SJCRH30 (cell line): Measurements from ENCODE around the gene DSTN. TPM values are rescaled to one million over a fixed set of nuclear protein-coding genes. Genes with fewer than 3 reads are reported as not detected.

Source experiments
- DNase-seq, 2 experiments: peaks; one replicate each; pipeline ENCODE4 v3.0.0-alpha.2; 2015 to 2020
- H3K27ac ChIP-seq: fragments of 250-450 bp; sonication (Bioruptor Pico); 2 replicates; pipeline ENCODE4 v1.5.1; 2020; ENCODE audit warnings: mild to moderate bottlenecking, moderate library complexity
- H3K27me3 ChIP-seq: fragments of 250-450 bp; sonication (Bioruptor Pico); 2 replicates; pipeline ENCODE4 v1.5.1; 2020; ENCODE audit warnings: mild to moderate bottlenecking, moderate library complexity
- H3K36me3 ChIP-seq: fragments of 250-450 bp; sonication (Bioruptor Pico); 2 replicates; pipeline ENCODE4 v1.5.1; 2020; ENCODE audit warnings: mild to moderate bottlenecking, moderate library complexity
- H3K4me1 ChIP-seq: fragments of 250-450 bp; sonication (Bioruptor Pico); 2 replicates; pipeline ENCODE4 v1.5.1; 2020; ENCODE audit warnings: mild to moderate bottlenecking, moderate library complexity
- H3K4me3 ChIP-seq: fragments of 250-450 bp; sonication (Bioruptor Pico); 2 replicates; pipeline ENCODE4 v1.5.1; 2020; ENCODE audit warnings: mild to moderate bottlenecking, moderate library complexity
- H3K9me3 ChIP-seq: fragments of 250-450 bp; sonication (Bioruptor Pico); replicated peaks from 2 replicates; pipeline ENCODE4 v1.5.1; 2020; ENCODE audit warnings: mild to moderate bottlenecking, moderate library complexity
- total RNA-seq: library from RNA; depleted of rRNA; stranded (reverse); fragments of >200 nt; shearing (Covaris generic); gene quantifications from 2 replicates; pipeline ENCODE4 v1.2.3, GENCODE V29; 2014

Gene DSTN
- total RNA-seq, 1 experiment from 2014 or later = 117 TPM

DNA sequence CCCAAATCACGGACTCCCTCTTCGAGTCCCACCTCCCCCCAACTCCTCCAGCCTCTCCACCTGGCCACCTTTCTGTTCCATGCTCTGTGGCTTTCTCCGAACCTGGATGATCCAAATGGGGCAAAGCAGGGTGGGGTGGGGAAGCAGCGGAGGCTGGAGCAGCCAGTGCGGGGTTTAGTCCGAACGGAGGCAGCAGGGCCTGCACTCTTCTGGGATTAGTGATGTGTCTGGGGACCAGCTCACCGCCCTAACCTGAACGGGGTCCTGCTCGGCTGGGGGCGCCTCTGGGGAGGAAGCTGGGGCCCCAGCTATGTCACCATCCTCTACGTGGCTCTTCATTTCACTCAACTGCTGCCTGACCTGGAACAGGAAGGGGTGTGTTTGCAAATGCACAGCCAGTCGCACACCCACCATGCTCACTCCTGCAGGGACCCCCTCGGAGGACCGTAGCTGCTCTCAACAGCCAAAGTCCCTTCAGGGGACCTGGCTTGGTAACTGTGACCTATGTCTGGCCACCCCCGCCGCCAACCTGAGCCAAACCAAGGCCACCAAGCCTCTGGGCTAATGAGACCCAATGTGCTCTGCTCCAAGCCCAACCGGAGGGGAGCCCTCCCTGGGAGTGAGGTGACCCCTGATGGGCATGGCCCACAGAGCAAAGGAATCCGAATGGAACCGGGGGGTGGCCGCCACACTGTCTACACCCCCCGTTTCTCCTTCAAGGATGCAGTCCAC lies 46.8 kb downstream of the DSTN start:
- Histone ChIP-seq H3K27me3 (no peaks in the 10 kb centered on the region), H3K36me3 (peaks cover 8% of the 10 kb centered on the region), H3K4me1 (no peaks in the 10 kb centered on the region)

DNA sequence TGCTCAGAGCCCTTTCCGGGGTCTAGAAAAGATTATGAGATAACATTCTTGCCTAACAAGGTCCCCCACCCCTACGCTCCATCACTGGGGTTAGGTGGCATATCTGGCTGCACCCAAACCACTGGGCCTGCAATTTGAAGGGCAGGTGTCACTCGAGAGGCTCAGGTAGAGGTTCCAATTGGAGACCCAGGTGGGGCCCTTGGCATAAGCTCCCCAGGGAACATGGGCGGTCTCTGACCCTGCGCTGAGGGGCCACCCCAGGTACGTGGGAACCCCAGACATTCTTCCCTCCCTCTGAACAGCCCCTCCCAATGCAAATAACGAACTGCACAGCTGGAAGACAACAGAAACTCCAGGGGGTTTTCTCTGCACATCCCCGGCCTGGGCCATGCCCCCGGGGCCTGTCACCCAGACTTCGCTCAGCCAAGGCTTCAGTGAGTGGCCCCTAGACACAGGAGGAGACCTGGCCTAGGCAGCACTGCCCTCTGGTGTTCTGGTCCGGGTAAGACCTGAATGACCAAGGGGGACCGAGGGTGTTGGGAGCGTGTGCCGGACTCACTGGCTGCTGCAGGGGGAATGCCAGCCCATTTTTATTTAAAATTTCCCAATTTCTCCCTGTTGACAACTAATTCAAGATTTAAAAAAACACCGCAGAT lies 47.5 kb downstream of the DSTN start:
- Histone ChIP-seq H3K27me3 (no peaks in the 10 kb centered on the region), H3K4me3 (no peak overlapping the region), H3K27ac (no peak overlapping the region), H3K4me1 (no peaks in the 10 kb centered on the region), H3K36me3 (peaks cover 8% of the 10 kb centered on the region), H3K9me3 (no peaks in the 10 kb centered on the region)
- peak; percentile 40 to 64 for DNase-seq

More for the DNA sequence above, 46.8 kb downstream of the DSTN start:
- H3K9me3 ChIP-seq = no peaks in the 10 kb centered on the region
- DNase-seq = no peak
- H3K27ac ChIP-seq = no peak overlapping the region
- no peak overlapping the region for H3K4me3 ChIP-seq

DNA sequence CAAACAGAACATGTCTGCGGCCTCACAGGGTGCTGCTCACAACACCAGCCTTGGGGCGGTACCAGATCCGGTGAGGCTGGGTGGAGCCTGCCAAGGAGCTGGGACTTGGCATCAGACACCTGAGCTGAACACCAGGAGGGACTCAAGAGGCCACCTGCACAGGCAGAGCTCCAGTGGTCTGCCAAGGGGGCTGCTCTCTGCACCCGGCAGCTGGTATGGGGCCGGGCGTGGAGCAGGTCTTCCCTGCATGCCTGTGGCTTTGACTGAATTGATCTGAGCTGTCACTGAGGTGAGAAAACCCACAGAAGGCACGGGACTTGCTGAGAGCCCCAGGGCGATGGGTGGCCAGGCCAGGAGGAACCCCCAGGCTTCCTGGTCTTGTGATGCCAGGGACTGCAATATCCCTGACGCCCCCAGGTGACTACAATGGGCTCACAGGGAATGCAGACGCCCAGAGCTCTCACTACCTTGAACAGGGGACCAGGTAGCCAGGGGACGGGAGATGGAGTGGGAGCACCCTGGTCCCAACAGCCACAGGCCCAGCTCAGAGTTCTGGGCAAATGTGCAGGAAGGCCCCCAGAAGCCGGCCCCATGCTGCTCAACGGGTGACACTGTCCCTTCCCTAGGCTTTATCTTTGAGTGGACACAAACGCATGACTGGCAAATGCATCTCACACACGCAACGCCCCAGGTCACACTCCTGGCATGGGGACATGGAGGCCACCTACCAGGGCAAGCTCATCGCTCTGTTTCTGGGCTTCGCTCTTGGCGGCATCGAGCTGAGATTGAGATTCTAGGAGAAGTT lies 48.2 kb downstream of the DSTN start:
- H3K4me3 ChIP-seq = no peak overlapping the region
- H3K27me3 ChIP-seq = no peaks in the 10 kb centered on the region
- no peaks in the 10 kb centered on the region for H3K4me1 ChIP-seq
- peak in 1 of 2 experiments; percentile 3 for DNase-seq
- no peaks in the 10 kb centered on the region for H3K9me3 ChIP-seq
- H3K27ac ChIP-seq = no peak overlapping the region
- peaks cover 8% of the 10 kb centered on the region for H3K36me3 ChIP-seq

DNA sequence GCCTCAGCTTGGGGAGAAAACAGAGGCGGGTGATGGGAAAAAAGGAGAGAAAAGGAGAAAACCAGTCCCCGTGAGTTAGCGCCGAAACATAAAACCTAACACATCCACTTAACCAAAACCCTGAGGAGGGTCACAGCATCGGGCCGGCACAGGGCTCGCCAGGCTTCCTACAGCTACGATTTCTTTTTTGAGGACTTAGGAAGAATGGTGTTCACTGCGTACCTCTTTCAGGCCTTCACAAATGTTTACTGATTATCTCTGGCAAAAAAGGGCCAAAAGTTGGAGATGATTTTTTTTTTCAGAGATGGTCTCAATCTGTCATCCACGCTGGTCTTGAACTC lies 48.8 kb downstream of the DSTN start:
- DNase-seq = no peak
- Histone ChIP-seq H3K4me3 (no peak overlapping the region), H3K36me3 (peaks cover 8% of the 10 kb centered on the region), H3K27me3 (no peaks in the 10 kb centered on the region), H3K9me3 (no peaks in the 10 kb centered on the region), H3K27ac (no peak overlapping the region), H3K4me1 (no peaks in the 10 kb centered on the region)

DNA sequence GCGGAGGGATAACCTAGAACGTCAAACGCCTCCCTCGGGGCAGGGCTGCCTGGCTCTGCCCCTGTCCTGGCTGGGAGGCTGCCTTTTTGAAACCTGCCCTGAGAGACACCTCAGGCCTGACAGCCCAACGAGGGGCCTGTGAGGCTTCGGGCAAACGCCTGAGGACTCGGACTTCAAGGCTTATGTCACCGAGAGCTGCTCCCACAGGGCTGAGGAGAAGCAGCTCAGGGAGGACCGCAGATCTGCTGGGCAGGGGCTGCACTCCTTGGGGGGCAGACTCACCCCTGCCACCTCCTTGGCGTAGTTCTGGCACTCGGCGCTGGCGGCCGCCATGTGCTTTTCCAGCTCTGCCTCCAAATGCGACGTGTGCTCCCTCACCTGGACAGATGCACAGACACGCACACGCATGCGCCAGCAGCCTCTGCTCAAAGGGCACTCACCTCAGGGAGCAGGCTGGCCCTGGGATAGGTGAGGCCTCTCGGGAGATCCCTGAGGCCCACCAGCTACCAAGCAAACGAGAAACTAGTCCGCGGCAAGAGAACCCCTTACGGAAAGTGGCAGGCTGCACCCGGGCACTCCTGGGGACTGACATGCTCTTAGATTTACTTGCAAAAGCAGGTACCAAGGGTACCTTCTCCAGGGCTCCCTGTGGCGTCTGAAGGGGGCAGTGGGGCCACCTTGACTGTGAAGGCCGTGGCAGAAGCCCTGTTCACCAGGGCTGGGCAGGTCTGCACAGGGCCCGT lies 49.6 kb downstream of the DSTN start:
- DNase-seq = peak in 1 of 2 experiments; percentile 1
- H3K36me3 ChIP-seq = peaks cover 8% of the 10 kb centered on the region
- H3K9me3 ChIP-seq = no peaks in the 10 kb centered on the region
- H3K27me3 ChIP-seq = no peaks in the 10 kb centered on the region
- no peaks in the 10 kb centered on the region for H3K4me1 ChIP-seq
- no peak overlapping the region for H3K27ac ChIP-seq
- H3K4me3 ChIP-seq = no peak overlapping the region

DNA sequence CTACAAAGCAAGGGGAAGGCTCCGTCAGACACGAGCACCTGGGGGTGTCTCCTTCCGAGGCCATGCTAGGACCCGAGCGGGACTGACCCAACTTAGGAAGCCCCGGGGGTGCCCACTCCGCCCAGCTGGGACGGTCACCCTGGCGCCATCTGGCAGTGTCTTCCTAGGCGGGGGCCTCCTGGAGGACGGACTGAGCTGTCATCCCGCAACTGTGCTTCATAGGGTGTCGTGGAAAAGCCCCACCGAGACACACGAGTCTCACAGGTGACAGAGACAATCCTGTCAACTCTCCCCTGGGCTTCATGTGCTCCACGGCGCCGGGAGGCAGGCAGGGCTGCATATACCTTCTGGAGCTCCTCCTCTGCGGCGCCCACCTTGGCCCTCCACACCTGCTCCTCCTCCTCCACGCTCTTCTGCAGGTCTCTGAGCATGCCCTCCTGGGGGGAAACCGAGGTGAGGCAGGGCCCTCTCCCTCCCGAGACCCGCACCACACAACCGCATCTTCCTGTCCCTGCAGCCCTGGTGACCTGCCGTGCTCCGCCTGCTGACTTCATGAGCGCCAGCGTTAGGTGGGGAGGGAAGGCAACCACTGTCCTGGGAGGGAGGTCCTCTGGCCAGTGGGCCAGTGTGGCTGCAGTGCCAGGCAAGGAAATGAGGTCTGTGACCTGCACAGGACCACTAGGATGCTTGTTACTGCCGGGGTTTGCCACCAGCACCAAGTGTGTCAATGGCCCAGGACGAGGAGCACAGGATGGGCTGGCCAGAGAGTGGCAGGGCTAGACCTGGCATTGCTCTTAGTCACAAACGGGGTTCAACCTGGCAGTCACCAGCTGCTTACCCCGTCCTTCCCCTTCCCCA lies 50.7 kb downstream of the DSTN start:
- H3K4me1 ChIP-seq = no peaks in the 10 kb centered on the region
- H3K36me3 ChIP-seq = peaks cover 8% of the 10 kb centered on the region
- H3K9me3 ChIP-seq = no peaks in the 10 kb centered on the region
- no peak overlapping the region for H3K4me3 ChIP-seq
- peak in 1 of 2 experiments; percentile 1 for DNase-seq
- H3K27me3 ChIP-seq = no peaks in the 10 kb centered on the region
- no peak overlapping the region for H3K27ac ChIP-seq

DNA sequence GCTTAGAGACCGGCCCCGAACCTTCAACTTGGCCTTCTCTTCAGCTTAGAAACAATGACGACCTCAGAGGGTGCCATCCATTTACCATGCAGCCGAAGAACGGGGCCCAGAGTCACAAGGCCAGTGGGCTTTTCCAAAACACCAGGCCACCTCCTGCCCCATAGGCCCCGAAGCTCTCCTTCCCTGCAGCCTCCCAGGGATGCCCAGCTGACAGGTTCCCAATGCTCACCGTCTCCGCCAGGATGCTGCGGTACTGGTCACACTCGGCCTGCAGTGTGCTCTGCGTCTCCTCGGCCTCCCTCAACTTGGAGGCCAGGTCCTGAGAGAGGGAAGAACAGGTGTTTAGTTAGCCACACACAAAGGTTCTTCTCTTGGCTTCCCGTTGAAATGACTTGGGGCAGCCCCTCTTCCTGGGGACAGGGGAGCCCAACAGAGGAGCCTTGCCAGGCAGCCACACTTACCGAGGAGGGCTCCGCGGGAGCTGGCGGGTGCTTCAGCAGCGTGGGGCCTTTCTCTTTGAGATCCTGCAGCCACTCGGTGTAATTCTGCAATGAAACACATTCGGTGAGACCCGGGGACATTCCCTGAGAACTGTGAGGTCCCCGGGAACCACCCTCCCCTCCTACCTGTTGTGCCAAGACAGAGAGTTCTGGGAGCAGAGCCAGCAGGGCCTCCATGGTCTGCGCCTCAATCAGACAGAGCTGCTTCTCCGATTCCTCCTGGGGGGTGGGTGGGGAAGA lies 51.5 kb downstream of the DSTN start:
- Histone ChIP-seq H3K36me3 (peaks cover 8% of the 10 kb centered on the region), H3K4me3 (no peak overlapping the region), H3K27ac (no peak overlapping the region), H3K9me3 (no peaks in the 10 kb centered on the region), H3K27me3 (no peaks in the 10 kb centered on the region), H3K4me1 (no peaks in the 10 kb centered on the region)
- DNase-seq = peak in 1 of 2 experiments; percentile 1

DNA sequence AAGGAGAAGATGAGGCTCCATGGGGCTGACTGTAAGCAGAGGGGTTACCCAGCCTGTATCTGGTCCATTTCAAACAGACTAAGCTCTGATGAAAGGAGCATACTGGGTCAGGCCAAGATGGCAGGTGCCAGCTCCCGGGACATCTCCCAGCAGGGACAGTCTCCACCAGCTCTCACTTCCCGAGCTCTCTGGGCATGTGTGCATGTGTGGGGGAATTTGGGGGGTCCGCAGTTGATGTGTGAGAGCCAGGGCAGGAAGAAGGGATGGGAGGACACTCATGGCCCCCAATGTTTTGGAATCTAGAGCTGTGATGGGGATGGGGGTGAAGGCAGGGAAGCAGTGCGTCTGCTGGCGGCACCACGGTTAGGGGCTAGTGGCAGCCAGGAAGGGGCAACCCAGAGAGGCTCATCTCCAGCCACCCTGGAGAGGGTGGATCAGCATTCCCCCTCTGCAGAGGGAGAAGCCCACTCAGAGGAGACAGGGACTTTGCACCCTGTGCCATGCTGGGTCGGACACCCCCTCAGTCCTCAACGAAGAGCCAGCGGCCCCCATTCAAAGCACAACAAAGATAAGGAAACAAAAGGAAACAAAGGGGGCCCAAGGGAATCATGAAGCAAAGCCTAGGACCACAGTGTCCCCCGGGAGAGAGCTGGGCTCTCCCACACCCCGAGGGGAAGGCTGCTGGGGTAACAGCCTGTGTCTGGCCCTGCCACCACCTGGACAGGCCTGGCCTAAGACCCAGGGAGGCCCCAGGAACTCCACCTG lies 52.4 kb downstream of the DSTN start:
- H3K27me3 ChIP-seq = no peaks in the 10 kb centered on the region
- no peaks in the 10 kb centered on the region for H3K9me3 ChIP-seq
- H3K4me3 ChIP-seq = no peak overlapping the region
- no peak overlapping the region for H3K27ac ChIP-seq
- no peak for DNase-seq
- H3K4me1 ChIP-seq = no peaks in the 10 kb centered on the region
- H3K36me3 ChIP-seq = peaks cover 4% of the 10 kb centered on the region; the same call in 1 of the 2 replicates

DNA sequence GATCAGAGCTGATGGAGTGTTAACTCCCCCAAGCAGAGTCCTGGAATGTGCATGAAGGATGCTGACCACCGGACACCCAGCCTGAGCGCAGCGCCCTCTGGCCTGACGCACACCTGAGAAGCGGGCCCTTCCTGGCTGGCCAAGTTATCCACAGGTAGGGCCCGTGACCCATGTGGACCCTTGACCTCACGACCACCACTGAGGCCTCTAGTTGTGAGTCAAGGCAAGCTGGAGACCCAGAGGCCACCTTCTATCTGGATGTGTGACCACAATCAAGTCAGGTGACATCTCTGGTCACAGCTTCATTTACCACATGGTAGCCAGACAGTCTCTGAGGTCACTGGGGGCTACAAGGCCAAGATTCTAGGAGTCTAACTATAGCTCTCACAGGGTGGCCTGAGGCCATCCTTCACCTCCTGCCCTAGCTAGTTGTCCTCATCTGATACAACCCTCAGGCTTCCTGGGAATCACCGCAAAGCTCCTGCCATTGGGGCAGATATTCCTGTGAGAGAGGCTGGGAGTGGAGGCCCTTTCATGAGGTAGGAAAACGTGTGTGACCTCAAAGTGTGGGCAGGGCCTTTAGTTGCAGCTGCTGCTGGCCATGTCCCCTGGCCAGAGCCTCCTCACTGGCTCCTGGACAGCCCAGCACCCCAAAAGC lies 53.1 kb downstream of the DSTN start:
- Histone ChIP-seq H3K4me1 (no peaks in the 10 kb centered on the region), H3K36me3 (peaks cover 4% of the 10 kb centered on the region; the same call in 1 of the 2 replicates), H3K27me3 (no peaks in the 10 kb centered on the region), H3K27ac (no peak overlapping the region), H3K9me3 (no peaks in the 10 kb centered on the region), H3K4me3 (no peak overlapping the region)
- DNase-seq = no peak

DNA sequence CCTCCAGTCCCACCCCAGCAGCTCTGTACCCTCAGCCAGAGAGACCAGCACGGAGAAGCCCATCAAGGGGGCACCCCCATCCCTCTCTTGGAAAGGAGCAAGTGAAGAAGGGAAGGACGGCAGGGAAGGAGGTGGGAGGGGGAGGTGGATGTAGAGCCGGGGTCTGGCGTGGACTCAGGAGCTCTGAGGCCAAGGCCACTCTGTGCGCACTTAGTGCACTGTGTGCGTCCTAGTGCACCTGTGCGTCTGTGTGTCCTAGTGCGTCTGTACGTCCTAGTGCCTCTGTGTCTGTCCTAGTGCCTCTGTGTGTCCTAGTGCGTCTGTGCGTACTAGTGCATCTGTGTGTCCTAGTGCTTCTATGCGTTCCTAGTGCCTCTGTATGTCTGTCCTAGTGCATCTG lies 54.2 kb downstream of the DSTN start:
- H3K27ac ChIP-seq = no peak overlapping the region
- no peaks in the 10 kb centered on the region for H3K9me3 ChIP-seq
- no peaks in the 10 kb centered on the region for H3K4me1 ChIP-seq
- H3K4me3 ChIP-seq = no peak overlapping the region
- peaks cover 4% of the 10 kb centered on the region; the same call in 1 of the 2 replicates for H3K36me3 ChIP-seq
- DNase-seq = no peak
- no peaks in the 10 kb centered on the region for H3K27me3 ChIP-seq

DNA sequence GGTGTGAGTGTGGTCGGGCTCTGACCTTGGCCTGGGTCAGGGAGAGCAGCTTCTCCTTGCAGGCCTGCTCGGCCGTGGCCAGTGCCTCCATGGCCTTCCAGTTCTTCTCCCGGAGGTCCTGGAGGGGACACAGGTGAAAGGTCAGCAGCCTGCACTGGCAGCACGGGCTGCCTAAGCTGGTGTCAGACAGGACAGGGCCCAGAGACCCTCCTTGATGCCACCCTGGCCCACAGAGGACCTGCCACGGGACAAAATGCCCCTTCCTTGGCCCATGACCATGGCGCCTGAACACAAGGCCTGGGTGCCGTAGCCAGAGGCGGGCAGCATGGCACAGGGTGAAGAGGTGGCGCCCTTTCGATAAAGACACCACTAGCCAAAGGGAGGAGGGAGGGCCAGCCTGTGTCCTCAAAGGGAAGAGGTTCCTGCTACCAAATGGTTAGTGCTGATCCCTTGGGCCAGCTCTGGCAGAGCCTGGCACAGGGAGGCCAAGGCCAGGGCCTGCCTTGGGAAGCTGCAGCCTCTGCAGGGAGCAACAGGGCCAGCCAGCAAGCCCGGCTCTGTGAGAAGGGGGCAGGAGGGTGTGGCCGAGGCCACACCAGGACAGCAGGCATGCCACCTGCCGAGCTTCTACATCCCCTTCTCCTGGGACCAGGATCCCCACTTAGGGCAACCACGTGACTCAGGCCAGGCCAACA lies 54.8 kb downstream of the DSTN start:
- Histone ChIP-seq H3K4me1 (no peaks in the 10 kb centered on the region), H3K9me3 (no peaks in the 10 kb centered on the region), H3K4me3 (no peak overlapping the region), H3K27me3 (no peaks in the 10 kb centered on the region), H3K27ac (no peak overlapping the region), H3K36me3 (peaks cover 4% of the 10 kb centered on the region; the same call in 1 of the 2 replicates)
- no peak for DNase-seq
